Upper lobe of right lung (tissue), 1 donor: ENCODE data around the gene DIP2C. TPM values are rescaled to one million over a fixed set of nuclear protein-coding genes. Genes with fewer than 3 reads are reported as not detected.

Experiments
- ATAC-seq: fragments of 200-7000 bp; cut with Tn5 transposase; one replicate; pipeline ENCODE4 v1.9.1; 2020; ENCODE audit warnings: mild to moderate bottlenecking, moderate library complexity
- DNase-seq: peaks from one replicate; pipeline ENCODE4 v3.0.0-alpha.2; 2020
- H3K27ac ChIP-seq: fragments of 200-600 bp; one replicate; pipeline ENCODE4 v1.8.0; 2022
- H3K27me3 ChIP-seq: fragments of 200-600 bp; one replicate; pipeline ENCODE4 v1.8.0; 2022; ENCODE audit warnings: mild to moderate bottlenecking
- H3K36me3 ChIP-seq: fragments of 200-600 bp; one replicate; pipeline ENCODE4 v1.8.0; 2022
- H3K4me1 ChIP-seq: fragments of 200-600 bp; one replicate; pipeline ENCODE4 v1.8.0; 2022
- H3K4me3 ChIP-seq: fragments of 200-600 bp; one replicate; pipeline ENCODE4 v1.8.0; 2022; ENCODE audit warnings: mild to moderate bottlenecking
- H3K9me3 ChIP-seq: fragments of 200-600 bp; one replicate; pipeline ENCODE4 v1.8.0; 2022
- intact Hi-C: fragments of 100-400 bp; cut with DNase I; formaldehyde crosslinking; loops from one replicate; pipeline ENCODE4 v1.11.0; 2022
- total RNA-seq: library from RNA; stranded (reverse); fragmentation: NEBNext Ultra II Directional; extraction: Animal tissue kit (Norgen Biotek cat#: 25700); gene quantifications from one replicate; pipeline ENCODE4 v1.2.1, GENCODE V29; 2021
- TF ChIP-seq, protein P1 (sequence below): fragments of 200-600 bp; IDR thresholded peaks from one replicate; pipeline ENCODE4 v1.8.0; 2022; ENCODE audit warnings: antibody characterized with exemption
- donor health status: DM: no; HTN: yes; CAD: no; lungs with severe emphysema.

Gene DIP2C
- total RNA-seq, 1 donor from 2014 or later, result 17.3 TPM

DNA sequence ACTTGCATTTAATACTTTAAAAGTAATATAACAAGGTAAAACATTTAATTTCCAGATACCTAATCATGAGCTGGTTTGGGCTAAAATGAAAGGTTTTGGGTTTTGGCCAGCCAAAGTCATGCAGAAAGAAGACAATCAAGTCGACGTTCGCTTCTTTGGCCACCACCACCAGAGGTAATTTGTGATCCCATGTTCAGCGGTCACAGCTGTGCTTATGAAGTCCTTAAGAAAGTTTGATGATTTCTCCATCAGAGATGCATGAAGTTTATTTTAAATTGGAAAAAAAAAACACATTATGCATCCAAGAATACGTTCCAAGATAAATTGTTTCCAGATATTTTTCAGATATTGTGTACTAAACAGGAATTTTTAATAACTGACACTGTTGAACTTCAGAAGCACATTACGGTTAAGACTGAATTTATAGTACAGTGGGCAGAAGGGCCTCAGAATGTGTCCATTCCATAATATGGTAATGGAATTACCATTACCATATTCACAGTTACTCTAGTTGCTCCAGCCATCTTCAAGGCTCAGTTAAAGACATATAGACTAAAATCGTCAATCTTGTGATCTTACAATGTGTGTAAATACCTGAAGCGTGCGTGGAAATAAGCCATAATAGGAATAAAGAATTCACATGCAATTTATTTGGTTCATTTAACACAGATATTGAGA, 447.4 kb downstream of the DIP2C start:
- Histone ChIP-seq H3K36me3 (peaks cover 58% of the 10 kb centered on the region), H3K4me1 (no peaks in the 10 kb centered on the region), H3K9me3 (no peaks in the 10 kb centered on the region), H3K27ac (no peak overlapping the region), H3K27me3 (no peaks in the 10 kb centered on the region), H3K4me3 (no peak overlapping the region)
- intact Hi-C loops, result no loop called here
- TF ChIP-seq, protein P1, sequence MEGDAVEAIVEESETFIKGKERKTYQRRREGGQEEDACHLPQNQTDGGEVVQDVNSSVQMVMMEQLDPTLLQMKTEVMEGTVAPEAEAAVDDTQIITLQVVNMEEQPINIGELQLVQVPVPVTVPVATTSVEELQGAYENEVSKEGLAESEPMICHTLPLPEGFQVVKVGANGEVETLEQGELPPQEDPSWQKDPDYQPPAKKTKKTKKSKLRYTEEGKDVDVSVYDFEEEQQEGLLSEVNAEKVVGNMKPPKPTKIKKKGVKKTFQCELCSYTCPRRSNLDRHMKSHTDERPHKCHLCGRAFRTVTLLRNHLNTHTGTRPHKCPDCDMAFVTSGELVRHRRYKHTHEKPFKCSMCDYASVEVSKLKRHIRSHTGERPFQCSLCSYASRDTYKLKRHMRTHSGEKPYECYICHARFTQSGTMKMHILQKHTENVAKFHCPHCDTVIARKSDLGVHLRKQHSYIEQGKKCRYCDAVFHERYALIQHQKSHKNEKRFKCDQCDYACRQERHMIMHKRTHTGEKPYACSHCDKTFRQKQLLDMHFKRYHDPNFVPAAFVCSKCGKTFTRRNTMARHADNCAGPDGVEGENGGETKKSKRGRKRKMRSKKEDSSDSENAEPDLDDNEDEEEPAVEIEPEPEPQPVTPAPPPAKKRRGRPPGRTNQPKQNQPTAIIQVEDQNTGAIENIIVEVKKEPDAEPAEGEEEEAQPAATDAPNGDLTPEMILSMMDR, result no peak
- ATAC-seq (no peak), DNase-seq (no peak)

- DNase-seq (no peak), ATAC-seq (no peak)
- H3K27ac ChIP-seq, result no peak overlapping the region
- TF ChIP-seq, protein P1, result no peak
- no peaks in the 10 kb centered on the region for H3K4me1 ChIP-seq
- no peaks in the 10 kb centered on the region for H3K9me3 ChIP-seq
- intact Hi-C loops, result no loop called here
- H3K27me3 ChIP-seq, result no peaks in the 10 kb centered on the region
- peaks cover 57% of the 10 kb centered on the region for H3K36me3 ChIP-seq
- no peak overlapping the region for H3K4me3 ChIP-seq
Measured at GRCh38 chr10:241451-241850, 448.0 kb downstream of the DIP2C start.

DNA sequence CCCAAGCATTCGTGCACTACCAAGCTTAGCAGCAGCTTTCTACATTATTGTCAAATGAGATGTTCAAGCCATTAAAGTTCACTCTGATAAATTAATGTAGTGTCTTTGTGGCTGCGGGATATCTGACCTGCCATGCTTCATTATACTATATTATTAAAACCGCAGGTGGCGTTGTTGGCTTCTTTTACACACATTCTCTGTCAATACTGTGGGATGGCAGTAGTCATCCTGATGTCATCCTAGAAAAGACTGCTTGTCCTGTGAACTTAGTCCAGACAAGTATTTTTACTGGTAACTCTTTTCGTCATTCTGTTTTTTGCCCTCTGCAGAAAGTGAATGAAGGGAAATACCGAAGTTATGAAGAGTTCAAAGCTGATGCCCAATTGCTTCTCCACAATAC, 450.4 kb downstream of the DIP2C start:
- no peak overlapping the region for H3K4me3 ChIP-seq
- no peak overlapping the region for H3K27ac ChIP-seq
- ATAC-seq (no peak), DNase-seq (no peak)
- H3K36me3 ChIP-seq, result peaks cover 56% of the 10 kb centered on the region
- TF ChIP-seq, protein P1, result no peak
- H3K4me1 ChIP-seq, result no peaks in the 10 kb centered on the region
- no peaks in the 10 kb centered on the region for H3K27me3 ChIP-seq
- no peaks in the 10 kb centered on the region for H3K9me3 ChIP-seq
- intact Hi-C loops, result no loop called here

DNA sequence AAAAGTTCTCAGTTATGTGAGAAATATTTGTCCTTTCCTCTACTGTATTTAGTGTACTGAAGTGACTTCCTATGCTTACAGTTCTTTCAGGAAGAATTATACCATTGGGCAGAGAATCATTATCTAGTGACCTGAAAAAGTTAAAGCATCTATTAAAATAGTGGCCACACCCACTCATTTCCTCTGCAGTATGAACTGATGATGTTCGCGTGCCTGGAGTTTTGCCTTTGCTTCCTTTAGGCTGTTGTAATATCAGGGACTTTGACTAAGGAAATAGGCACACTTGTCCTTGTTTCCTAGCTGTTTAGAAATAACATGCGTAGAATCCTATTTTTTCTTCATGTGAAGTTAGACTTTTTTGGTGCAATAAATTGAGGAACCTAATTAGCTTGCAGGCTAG, 453.6 kb downstream of the DIP2C start:
- H3K36me3 ChIP-seq, result peaks cover 38% of the 10 kb centered on the region
- H3K27ac ChIP-seq, result no peak overlapping the region
- intact Hi-C loops, result no loop called here
- no peak for ATAC-seq
- no peak overlapping the region for H3K4me3 ChIP-seq
- TF ChIP-seq, protein P1, result no peak
- no peaks in the 10 kb centered on the region for H3K4me1 ChIP-seq
- no peaks in the 10 kb centered on the region for H3K27me3 ChIP-seq
- no peak for DNase-seq
- no peaks in the 10 kb centered on the region for H3K9me3 ChIP-seq

GRCh38 chr10:234708-235406, 454.6 kb downstream of the DIP2C start:
- no peaks in the 10 kb centered on the region for H3K9me3 ChIP-seq
- DNase-seq, result no peak
- no peak overlapping the region for H3K27ac ChIP-seq
- ATAC-seq, result peak; percentile 51
- H3K4me1 ChIP-seq, result no peaks in the 10 kb centered on the region
- H3K36me3 ChIP-seq, result peaks cover 27% of the 10 kb centered on the region
- H3K27me3 ChIP-seq, result no peaks in the 10 kb centered on the region
- no peak overlapping the region for H3K4me3 ChIP-seq
- TF ChIP-seq, protein P1, result no peak
- intact Hi-C loops, result no loop called here
